WTC11 (cell line): ENCODE data around the gene LAMA1.

ENCODE experiments used
- SMAD3 ChIP-seq: sonication (generic); formaldehyde crosslinking; IDR thresholded peaks from 2 replicates; pipeline ENCODE4 v1.8.0; 2022; ENCODE audit warnings: missing genetic modification reagents, mild to moderate bottlenecking, borderline replicate concordance
- ZNF138 ChIP-seq: sonication (generic); formaldehyde crosslinking; conservative IDR thresholded peaks from 2 replicates; pipeline ENCODE4 v1.8.1; 2022; ENCODE audit warnings: mild to moderate bottlenecking, moderate library complexity, missing genetic modification reagents
- TF ChIP-seq, protein P1 (sequence below): fragments of 200-600 bp; IDR thresholded peaks from 2 replicates; pipeline ENCODE4 v1.8.0; 2022; ENCODE audit warnings: antibody characterized with exemption
- TF ChIP-seq, protein P2 (sequence below): sonication (generic); formaldehyde crosslinking; IDR thresholded peaks from 2 replicates; pipeline ENCODE4 v1.8.1; 2022; ENCODE audit warnings: low read depth, missing genetic modification reagents, borderline replicate concordance
- TF ChIP-seq, protein P3 (sequence below): sonication (generic); formaldehyde crosslinking; IDR thresholded peaks from 2 replicates; pipeline ENCODE4 v1.8.0; 2022; ENCODE audit warnings: mild to moderate bottlenecking, missing genetic modification reagents

DNA sequence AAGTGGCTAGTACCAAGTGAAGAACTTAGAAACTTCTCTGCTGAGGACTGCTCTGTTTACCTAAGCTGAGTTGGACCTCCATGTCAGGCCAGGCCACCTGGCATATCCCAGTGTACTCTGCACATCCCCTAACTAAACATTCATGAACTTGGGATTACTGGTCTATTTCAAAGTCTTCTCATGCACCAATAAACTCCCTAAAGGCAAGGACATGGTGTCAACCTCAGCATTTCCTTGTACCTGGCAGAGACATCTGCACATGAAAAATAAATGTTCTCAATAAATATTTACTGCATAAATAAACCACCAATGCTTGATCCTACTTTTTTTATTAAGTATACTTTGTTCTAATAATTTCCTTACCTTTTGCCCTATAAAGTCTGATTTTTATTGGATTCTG, 124.8 kb downstream of the LAMA1 start:
- TF ChIP-seq, protein P1, sequence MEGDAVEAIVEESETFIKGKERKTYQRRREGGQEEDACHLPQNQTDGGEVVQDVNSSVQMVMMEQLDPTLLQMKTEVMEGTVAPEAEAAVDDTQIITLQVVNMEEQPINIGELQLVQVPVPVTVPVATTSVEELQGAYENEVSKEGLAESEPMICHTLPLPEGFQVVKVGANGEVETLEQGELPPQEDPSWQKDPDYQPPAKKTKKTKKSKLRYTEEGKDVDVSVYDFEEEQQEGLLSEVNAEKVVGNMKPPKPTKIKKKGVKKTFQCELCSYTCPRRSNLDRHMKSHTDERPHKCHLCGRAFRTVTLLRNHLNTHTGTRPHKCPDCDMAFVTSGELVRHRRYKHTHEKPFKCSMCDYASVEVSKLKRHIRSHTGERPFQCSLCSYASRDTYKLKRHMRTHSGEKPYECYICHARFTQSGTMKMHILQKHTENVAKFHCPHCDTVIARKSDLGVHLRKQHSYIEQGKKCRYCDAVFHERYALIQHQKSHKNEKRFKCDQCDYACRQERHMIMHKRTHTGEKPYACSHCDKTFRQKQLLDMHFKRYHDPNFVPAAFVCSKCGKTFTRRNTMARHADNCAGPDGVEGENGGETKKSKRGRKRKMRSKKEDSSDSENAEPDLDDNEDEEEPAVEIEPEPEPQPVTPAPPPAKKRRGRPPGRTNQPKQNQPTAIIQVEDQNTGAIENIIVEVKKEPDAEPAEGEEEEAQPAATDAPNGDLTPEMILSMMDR: no peak
- TF ChIP-seq, protein P2, sequence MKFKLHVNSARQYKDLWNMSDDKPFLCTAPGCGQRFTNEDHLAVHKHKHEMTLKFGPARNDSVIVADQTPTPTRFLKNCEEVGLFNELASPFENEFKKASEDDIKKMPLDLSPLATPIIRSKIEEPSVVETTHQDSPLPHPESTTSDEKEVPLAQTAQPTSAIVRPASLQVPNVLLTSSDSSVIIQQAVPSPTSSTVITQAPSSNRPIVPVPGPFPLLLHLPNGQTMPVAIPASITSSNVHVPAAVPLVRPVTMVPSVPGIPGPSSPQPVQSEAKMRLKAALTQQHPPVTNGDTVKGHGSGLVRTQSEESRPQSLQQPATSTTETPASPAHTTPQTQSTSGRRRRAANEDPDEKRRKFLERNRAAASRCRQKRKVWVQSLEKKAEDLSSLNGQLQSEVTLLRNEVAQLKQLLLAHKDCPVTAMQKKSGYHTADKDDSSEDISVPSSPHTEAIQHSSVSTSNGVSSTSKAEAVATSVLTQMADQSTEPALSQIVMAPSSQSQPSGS (CRISPR knock-in tag): no peak
- TF ChIP-seq SMAD3 (CRISPR knock-in tag) (no peak), ZNF138 (CRISPR knock-in tag) (no peak)
- TF ChIP-seq, protein P3, sequence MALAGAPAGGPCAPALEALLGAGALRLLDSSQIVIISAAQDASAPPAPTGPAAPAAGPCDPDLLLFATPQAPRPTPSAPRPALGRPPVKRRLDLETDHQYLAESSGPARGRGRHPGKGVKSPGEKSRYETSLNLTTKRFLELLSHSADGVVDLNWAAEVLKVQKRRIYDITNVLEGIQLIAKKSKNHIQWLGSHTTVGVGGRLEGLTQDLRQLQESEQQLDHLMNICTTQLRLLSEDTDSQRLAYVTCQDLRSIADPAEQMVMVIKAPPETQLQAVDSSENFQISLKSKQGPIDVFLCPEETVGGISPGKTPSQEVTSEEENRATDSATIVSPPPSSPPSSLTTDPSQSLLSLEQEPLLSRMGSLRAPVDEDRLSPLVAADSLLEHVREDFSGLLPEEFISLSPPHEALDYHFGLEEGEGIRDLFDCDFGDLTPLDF (CRISPR knock-in tag): no peak
